Right renal cortex interstitium (tissue), 3 donors: ENCODE measurements around the gene BRCA1. TPM values are rescaled to one million over a fixed set of nuclear protein-coding genes. Genes with fewer than 3 reads are reported as not detected.

ENCODE experiments used
- DNase-seq, 3 donors: peaks; one replicate each; pipeline ENCODE4 v3.0.0-alpha.2; 2013; ENCODE audit warnings: low read depth in 3 of 3, low spot score in 2 of 3
- polyA plus RNA-seq, 3 donors: library from polyadenylated mRNA; unstranded; fragments of 120-200 nt; gene quantifications; one replicate each; pipeline ENCODE4 v1.2.1, GENCODE V29; 2013; ENCODE audit not compliant: insufficient read length in 3 of 3

BRCA1 gene
- polyA plus RNA-seq, 3 donors = 14.3 to 20.5 (median 20.2) TPM

DNA sequence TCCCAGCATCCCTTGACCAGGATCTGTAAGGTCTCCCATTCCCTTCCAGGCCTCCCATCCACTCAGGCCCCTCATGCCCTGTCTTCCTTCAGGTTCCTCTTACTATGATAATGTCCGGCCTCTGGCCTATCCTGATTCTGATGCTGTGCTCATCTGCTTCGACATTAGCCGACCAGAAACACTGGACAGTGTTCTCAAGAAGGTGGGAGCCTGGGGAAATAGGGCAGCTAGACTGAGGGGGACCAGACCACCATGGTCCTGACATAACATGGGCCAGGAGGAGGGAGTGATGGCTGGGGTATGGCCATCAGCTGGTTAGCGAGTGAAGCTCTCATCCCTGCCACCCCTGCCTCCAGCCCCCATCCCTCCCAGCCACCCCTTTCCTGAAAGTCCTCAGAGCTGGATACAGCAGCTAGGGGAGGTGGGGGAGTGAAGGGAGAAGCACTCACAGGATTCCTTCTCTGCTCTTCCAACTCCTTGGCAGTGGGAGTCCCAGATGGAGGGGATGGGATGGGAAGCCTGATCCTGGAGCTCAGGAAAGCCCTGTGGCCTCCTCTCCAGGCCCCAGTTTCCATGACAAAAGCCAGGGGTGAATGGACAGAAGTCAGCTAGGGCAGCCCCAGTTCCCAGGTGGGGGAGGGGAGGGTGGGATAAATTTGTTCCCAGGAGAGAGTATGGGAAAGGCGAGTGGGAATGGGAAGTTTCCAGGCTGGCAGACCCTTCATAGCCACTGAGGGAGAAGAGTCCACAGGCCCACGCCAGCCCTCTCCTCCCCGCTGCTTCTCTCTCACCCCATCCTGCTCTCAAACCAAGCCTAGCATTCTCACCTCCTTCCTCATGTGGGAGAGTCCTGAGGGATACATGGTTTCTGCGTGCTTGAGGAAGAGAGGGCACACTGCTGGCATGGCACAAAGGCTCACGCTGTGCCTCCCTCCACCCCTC is 97.8 kb downstream of the BRCA1 start:
- no peak for DNase-seq

DNA sequence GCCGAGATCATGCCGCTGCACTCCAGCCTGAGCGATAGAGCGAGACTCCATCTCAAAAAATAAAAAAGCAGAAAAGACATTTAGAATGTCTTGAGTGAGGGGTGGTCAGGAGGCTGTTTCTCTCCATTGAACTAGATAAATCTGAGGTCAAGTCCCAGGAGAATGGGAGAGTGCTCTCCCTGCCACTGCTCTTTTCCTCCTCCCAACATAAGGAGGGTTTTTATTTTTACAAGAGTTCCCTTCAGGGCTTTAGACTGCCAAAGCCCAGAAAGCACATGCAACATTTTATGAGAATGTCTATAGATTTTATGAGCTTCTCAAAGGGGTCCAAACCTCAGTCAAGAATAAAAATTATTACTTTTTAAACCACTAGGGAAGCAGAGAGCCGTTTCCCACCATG is 98.6 kb downstream of the BRCA1 start:
- DNase-seq = peak in 1 of 3 donors; percentile 21

DNA sequence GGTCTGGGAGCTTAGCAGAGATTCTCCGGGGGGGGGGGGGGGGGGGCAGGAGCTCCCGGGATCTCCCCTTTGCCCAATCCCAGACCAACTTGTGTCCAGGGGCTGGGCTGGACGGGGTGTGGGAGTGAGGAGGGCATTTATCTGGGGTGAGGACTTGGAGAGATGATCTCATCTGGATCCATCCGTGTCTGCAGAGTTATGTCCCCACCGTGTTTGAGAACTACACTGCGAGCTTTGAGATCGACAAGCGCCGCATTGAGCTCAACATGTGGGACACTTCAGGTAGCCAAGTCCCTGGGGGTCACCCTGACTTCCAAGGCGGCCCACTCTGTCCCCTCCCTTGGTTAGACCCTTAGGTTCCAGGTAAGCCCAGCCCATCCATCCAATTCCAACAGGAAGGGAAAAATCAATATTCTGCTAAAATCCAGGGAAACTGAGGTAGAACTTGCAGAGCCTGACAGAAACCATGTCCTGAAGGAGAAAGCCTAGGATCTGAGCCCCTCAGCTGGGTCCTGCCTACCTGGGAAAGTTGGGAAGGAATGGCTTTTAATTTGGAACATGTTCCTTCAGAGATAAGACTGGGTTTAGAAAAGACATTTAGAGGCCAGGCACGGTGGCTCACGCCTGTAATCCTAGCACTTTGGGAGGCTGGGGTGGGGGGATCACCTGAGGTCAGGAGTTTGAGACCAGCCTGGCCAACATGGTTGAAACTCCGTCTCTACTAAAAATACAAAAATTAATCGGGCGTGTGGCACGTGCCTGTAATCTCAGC is 99.2 kb downstream of the BRCA1 start:
- no peak for DNase-seq

DNA sequence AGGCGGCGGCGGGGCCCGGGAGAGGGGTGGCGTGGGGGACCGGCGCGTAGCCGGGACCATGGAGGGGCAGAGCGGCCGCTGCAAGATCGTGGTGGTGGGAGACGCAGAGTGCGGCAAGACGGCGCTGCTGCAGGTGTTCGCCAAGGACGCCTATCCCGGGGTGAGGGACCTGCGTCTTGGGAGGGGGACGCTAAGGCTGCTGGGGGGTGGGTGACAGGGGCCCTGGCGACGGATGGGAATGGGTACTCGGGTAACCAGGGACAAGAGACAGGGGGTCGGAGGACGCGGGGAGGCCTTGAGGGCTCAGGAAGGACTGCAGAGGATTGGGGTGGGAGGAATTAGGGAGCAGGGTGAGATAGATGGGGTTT is 99.9 kb downstream of the BRCA1 start:
- DNase-seq = no peak

DNA sequence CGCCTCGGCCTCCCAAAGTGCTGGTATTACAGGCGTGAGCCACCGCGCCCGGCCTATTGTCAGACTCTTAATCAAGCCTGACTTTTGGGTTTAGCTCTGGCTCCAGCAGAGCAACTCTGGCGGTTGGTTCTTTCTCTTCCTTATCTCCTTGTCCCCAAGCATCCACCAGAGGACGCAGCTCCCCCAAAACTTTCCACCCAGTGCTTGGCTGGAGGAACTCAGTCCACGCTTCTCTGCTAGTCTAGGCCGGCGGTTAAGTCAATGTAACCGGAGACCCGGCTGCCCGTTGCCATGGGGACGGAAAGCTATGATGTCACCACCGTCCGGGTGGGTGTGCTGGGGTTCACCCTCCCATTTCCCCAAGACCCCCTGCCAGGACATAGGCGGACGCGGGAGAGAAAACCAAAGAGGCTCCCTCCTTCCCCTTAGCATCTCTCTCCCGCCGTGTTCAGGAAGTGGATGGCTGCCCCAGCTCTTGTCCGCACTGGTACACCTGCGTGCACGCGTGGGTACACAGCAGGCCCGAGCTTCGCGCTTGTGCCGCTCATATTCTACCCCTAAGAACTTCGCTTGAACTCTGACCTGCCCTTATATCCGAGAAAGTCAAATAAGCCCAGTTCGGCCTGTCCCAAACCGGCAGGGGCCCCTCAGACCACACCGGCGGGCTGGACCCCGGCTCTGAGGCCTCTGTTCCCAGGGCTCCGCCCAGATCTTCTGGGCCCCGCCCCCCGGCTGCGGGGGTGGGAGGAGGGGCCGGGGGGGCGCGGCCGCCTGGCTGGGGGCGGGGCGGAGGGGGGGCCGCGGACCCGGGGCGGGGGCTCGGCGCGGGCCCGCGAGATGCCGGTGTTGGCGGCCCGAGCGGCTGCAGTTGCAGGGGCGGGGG is 100.5 kb downstream of the BRCA1 start, which contains the start of gene RND2:
TSS of gene RND2 (plus strand) at position 825 of the 883 bp plus-strand sequence. CDS start 117 bp downstream, outside the sequence.
- DNase-seq = peak in 2 of 3 donors; percentile 89 to 90

DNA sequence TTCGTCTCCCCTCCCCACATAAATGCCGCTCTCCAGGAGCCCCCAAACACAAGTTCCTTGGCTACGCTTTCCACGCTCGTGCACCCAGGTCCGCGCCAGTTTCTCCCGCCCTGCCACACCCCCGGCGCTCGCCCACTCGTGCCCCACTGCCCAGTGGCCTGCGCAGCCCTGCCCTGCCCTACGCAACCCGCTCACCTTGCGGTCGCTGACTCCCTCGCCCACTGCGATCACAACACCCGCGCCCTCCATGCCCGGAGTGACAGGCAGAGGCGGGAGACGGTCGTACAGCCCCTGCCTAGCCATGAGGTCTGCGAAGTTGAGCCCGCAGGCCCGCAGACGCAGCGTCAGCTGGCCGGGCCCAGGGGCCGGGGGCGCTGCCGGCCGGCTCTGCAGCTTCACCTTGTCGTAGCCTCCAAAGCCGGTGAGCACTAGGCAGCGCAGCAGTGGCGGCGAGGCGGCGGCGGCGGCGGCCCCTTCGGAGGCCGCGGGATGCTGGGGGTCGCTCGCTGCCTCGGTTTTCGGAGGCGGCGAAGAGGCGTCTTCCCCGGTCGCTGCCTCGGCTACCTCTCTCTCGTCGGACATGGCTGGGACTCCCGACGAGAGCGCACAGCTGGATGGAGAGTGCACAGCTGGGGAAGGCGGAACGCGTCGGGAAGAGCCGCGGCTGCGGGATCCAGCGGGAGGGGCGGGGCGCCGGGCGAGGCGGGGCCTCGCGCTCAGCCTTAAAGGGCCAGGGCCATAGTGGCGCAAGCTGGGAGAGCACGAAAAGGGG is 103.2 kb downstream of the BRCA1 start, which contains the start of gene VAT1:
TSS of gene VAT1 (minus strand) at position 645 of the 772 bp plus-strand sequence. CDS start at position 582, 63 bp downstream.
- peak in 1 of 3 donors; percentile 66 for DNase-seq

DNA sequence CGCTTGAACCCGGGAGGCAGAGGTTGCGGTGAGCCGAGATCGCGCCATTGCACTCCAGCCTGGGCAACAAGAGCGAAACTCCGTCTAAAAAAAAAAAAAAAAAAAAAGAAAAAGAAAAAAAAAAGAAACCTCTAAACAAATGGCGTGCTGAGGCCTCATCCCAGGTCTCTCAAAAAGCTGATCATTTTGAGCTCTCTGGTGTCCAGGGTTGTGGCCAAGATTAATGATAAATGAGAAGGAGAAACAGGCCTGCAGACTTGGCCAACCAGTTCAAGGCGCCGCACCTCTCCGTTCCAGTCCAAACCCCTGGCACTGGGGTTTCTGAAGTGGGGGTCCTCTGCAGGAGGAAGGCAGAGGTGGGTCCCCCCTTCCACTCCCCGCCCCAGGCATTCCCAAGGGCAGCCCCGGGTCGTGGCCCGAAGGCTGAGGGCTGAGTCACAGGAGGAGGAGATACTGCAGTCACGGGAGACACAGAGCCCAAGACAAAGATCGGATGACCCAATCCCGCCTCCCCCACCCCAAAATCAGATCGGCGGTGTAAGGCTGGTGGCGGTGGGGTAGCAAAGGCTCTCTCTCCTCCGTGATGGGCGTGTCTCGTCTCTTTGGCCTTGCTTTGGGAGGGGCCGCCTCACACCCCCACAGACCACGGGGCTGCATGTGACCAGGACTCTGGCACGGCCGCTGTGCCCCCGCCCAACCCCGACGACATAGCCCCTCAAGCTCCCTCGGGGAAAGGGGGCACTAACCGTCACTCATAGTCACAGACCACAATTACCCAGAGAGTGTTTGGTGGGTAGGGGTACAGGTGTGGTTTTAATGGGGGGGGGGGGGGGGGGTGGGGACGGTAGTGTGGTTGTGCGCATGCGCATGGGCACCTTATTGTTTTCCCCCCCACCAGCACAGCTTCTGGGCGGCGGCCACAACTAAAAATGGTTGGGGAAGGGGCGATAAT is 104.1 kb downstream of the BRCA1 start:
- DNase-seq = no peak

DNA sequence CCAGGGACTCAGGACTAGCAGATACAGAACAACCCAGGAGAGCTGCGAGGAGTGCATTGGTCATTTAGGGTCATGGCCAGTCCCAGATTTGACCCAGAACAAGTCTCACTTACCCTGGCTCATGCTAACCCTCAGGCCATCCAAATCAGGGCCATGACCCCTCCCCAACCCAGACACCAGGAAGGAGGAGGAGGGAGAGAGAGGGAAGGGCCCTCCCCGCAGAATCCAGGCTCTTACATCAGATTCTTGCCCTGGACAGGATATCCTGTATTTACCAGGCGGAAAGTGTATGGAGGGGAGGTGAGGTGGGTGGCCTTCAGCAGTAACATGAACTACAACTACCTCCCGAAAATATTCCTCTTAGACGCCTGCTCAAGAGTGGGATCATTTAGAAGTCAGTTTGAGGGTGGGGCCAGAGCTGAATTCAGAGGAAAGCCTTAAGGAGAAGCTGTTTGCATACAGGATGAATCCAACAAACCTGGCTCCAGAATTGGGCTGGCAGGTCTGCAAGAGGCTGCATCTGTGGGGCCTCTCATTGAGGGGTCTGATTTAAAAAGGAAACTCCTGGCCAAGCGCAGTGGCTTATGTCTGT is 105.0 kb downstream of the BRCA1 start:
- DNase-seq = no peak

DNA sequence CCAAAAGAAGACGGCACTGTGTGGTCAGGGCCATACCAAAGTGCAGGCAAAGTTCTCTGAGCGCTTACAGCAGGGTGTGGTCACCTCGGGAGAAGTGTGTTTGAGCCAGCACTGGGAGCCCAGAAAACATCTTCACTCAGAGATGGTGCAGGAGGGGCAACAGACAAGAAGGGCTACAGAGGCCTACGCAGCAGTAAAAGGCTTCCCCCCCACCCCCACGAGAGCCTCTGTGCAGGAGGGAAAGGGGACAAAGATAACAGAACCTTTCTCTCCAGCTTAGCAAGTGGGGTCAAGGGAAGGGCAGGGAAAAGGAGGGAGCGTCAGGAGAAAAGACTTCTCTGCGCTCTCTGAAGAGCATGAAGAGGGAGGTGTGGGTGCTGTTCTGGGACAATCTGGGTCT is 105.7 kb downstream of the BRCA1 start:
- no peak for DNase-seq

DNA sequence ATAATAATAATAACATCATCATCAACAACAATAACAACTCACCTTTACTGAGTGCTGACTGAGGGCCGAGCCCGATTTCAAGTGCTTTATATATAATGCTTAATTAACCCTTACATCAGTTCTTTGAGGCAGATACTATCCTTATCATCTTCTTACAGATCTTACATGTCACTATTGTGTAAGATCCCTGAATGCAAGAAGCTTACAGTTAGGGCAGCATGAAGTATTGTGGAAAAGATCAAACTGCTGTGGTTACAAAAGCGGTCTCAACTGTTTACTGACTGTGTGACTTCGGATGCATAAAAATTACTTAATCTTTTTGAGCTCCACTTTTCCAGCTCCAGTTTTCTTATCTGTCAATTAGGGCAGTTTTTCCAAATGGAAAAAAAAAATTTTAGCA is 106.2 kb downstream of the BRCA1 start:
- DNase-seq = no peak

DNA sequence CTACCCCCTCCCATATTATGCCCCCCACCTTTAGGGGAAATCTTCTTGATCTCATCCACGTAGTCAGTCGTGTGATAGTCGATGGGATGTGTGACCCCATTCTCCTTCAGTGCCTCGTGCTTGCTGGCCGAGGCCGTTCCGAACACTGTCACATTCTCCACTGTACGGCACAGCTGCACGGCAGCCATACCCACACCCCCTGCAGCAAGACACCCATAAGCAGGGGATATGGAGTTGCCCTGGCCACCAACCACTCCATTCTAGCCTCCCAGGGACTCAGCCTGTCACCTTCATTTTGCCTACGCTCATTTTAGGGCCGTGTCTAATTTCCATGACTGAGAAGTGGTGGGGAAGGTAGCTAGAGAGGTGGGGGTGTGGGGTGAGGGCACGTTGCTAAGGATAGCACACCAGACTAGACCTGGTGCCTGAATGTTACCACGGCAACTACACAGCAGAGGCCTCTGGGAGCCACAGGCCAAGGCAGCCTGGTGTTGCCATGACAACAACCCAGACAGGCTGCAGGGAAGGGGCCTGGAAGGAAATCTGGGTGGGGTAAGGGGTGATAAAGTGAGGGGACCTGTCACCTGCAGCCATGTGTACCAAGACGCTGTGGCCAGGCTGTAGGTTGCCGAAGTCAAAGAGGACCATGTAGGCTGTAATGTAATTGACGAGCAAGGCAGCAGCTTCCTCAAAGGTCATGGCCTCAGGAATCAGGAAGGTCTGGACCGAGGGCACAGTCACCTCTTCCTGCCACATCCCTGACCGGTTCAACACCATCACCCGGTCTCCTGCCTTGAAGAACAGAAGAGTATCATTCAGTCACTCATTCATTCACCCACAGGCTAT is 106.9 kb downstream of the BRCA1 start:
- DNase-seq = no peak

DNA sequence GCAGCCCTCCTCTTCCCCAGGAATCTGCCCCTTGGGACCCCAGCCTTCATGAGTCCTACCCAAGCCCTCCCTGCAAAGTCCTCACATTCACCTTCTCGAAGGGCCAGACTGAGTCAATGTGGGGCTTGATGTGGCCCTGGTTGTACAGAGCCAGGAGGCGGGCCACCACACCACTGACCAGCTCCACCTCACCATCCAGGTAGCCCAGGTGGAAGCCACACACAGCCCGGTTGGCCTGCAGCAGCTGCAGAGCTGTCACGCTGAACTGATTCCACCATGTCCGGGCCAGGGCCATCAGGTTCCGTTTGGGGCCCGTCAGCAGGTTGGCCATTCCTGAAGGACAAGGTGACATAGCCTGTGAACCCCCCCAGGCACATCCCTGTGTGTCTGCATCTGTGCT is 108.9 kb downstream of the BRCA1 start:
- DNase-seq = no peak

DNA sequence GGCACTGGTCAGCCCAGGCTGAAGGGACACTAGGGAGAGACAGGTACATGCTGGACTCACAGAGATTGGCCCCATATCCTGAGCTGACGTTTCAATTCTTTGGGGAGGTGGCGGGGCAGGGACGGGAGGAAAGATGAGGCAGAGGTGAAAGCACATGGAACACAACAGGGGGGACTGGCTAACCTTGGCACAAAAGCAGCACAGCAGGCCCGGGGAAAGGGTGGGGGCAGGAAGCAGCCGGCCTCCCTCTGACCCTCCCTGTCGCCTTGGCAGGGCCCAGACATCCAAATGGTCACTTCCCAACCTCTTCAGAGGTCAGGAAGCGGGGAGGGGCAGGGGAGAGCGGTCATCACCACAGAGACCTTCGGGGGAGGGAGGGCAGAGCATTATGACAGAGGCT is 109.6 kb downstream of the BRCA1 start:
- DNase-seq = no peak

DNA sequence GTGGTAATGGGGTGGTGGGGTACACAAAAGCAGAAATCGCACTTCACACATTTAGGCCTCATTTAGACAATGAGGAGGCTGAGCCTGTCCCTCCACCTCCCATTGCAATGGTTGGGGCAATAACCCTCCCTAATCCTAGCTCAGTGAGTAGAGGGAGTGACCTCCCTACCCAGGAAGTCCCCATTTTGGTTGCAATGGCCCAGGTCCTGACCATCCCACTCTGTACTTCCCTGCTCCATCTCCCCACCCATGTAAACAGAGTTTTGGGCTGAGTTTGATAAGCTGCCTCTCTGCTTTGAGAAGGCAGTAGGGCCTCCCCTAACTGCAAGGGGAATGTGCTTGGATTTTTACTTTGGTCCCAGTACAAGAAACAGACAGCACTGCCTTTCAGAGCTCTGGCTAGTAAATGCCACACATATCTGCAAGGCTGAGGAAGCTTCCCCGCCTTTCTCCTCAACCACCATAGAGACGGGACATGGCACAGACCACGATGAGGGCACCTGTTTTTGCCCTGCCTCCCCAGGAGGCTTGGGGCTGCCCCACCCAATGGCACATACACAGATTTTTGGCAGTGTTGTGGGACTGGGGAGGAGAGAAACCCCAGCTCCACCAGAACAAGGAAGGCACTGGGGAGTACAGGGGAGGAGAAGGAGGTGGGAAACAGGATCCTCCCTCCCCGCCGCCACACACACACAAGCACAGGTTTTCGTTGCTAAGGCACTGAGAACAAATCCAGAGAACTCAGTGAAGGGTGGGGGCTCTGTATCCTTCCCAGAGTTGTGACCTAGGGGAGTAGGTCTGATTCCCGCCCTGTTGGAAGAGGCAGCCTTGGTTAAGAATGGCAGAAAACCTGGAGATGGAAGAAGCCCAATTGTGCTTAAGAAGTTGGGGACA is 110.3 kb downstream of the BRCA1 start:
- no peak for DNase-seq

DNA sequence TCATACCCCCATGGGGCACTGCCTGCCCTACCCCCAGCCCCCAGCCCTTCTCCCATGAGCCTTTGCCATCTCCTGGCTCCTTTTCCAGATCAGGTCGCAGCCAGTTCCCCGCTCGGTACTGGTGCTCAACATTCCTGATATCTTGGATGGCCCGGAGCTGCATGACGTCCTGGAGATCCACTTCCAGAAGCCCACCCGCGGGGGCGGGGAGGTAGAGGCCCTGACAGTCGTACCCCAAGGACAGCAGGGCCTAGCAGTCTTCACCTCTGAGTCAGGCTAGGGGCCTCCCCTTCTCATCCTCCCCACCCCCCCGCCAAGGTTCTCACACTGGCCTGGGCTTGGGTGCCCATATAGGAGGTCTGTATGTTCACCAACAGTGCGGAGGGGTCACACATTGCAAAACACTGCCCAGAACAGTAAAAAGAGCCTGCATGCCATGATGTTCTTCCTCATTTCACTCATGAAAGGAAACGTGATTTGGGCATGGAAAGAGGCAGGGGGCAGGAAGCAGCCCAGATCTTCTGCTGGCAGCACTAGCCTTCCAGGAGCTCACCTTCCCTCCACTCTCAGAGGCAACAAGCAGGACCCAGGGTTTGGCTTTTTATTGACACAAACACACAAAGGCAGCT is 111.0 kb downstream of the BRCA1 start:
- DNase-seq = no peak

DNA sequence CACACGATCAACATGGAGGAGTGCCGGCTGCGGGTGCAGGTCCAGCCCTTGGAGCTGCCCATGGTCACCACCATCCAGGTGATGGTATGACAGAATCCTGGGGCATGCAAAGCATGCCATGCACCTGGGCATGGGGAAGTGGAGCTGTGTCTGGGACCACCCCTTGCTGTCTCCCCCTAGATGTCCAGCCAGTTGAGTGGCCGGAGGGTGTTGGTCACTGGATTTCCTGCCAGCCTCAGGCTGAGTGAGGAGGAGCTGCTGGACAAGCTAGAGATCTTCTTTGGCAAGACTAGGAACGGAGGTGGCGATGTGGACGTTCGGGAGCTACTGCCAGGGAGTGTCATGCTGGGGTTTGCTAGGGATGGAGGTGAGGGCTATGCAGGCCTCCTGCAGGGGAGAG is 111.9 kb downstream of the BRCA1 start:
- no peak for DNase-seq
